Measurements from ENCODE around the gene SH3PXD2A. TPM values are rescaled to one million over a fixed set of nuclear protein-coding genes. Genes with fewer than 3 reads are reported as not detected.
"Not testable (repeated sequence)": the region's sequence is repeated elsewhere in the genome, so short reads cannot be mapped to it uniquely, and the experiment has no call there.

SH3PXD2A gene
- total RNA-seq, 2 experiments from 2014 or later = 14.8 to 16.0 TPM

GRCh38 chr10:103733045-103733419, 122.3 kb downstream of the SH3PXD2A start:
- H3K9me3 Mint-ChIP-seq = no peaks in the 10 kb centered on the region
- POLR2A ChIA-PET = no interaction called here
- peaks cover 9% of the 10 kb centered on the region for H3K27me3 Mint-ChIP-seq
- no peak for DNase-seq
- no peak for ATAC-seq (ENCODE audit: low read depth)
- H3K27ac Mint-ChIP-seq = no peak overlapping the region
- no peaks in the 10 kb centered on the region for H3K4me1 Mint-ChIP-seq
- H3K36me3 Mint-ChIP-seq = no peaks in the 10 kb centered on the region
- H3K4me3 Mint-ChIP-seq = no peak overlapping the region

- POLR2A ChIA-PET = no interaction called here
- H3K4me3 Mint-ChIP-seq = no peak overlapping the region
- no peak overlapping the region for H3K27ac Mint-ChIP-seq
- ATAC-seq (ENCODE audit: low read depth) (no peak), DNase-seq (no peak)
- H3K4me1 Mint-ChIP-seq = no peaks in the 10 kb centered on the region
- no peaks in the 10 kb centered on the region for H3K9me3 Mint-ChIP-seq
- H3K36me3 Mint-ChIP-seq = no peaks in the 10 kb centered on the region
- peaks cover 9% of the 10 kb centered on the region for H3K27me3 Mint-ChIP-seq
Observed at GRCh38 chr10:103732339-103733044, 122.9 kb downstream of the SH3PXD2A start.

- peaks cover 9% of the 10 kb centered on the region for H3K27me3 Mint-ChIP-seq
- DNase-seq (no peak), ATAC-seq (ENCODE audit: low read depth) (no peak)
- H3K9me3 Mint-ChIP-seq = no peaks in the 10 kb centered on the region
- POLR2A ChIA-PET = no interaction called here
- no peaks in the 10 kb centered on the region for H3K36me3 Mint-ChIP-seq
- no peak overlapping the region for H3K27ac Mint-ChIP-seq
- H3K4me3 Mint-ChIP-seq = no peak overlapping the region
- no peaks in the 10 kb centered on the region for H3K4me1 Mint-ChIP-seq
Observed at GRCh38 chr10:103731609-103732270, 123.6 kb downstream of the SH3PXD2A start.

GRCh38 chr10:103731026-103731425, 124.3 kb downstream of the SH3PXD2A start:
- ATAC-seq (ENCODE audit: low read depth); H3K9me3 Mint-ChIP-seq; H3K4me3 Mint-ChIP-seq; H3K4me1 Mint-ChIP-seq; POLR2A ChIA-PET; H3K27me3 Mint-ChIP-seq; H3K27ac Mint-ChIP-seq; H3K36me3 Mint-ChIP-seq; DNase-seq: not testable (repeated sequence)

GRCh38 chr10:103729851-103730250, 125.5 kb downstream of the SH3PXD2A start:
- peaks cover 4% of the 10 kb centered on the region for H3K4me1 Mint-ChIP-seq
- H3K36me3 Mint-ChIP-seq = no peaks in the 10 kb centered on the region
- no peak for DNase-seq
- H3K27me3 Mint-ChIP-seq = peaks cover 9% of the 10 kb centered on the region
- H3K4me3 Mint-ChIP-seq = no peak overlapping the region
- no peak for ATAC-seq (ENCODE audit: low read depth)
- no peaks in the 10 kb centered on the region for H3K9me3 Mint-ChIP-seq
- POLR2A ChIA-PET = interaction anchor here (0.6 to 0.7 kb wide), 2 partner anchors 28 to 84 kb away, joined by 4 to 8 read pairs; no protein-coding TSS in a partner anchor
- no peak overlapping the region for H3K27ac Mint-ChIP-seq

- POLR2A ChIA-PET = no interaction called here
Observed at GRCh38 chr10:103727991-103728689, 127.2 kb downstream of the SH3PXD2A start.

GRCh38 chr10:103727546-103727963, 127.8 kb downstream of the SH3PXD2A start:
- Mint-ChIP-seq H3K9me3 (no peaks in the 10 kb centered on the region), H3K4me1 (peaks cover 4% of the 10 kb centered on the region), H3K36me3 (no peaks in the 10 kb centered on the region), H3K27me3 (peaks cover 5% of the 10 kb centered on the region), H3K4me3 (no peak overlapping the region), H3K27ac (no peak overlapping the region)
- DNase-seq (no peak), ATAC-seq (ENCODE audit: low read depth) (no peak)
- POLR2A ChIA-PET = no interaction called here

More at GRCh38 chr10:103727991-103728689, 127.2 kb downstream of the SH3PXD2A start:
- Mint-ChIP-seq H3K36me3 (no peaks in the 10 kb centered on the region), H3K27me3 (peaks cover 4% of the 10 kb centered on the region), H3K4me3 (no peak overlapping the region), H3K4me1 (peaks cover 4% of the 10 kb centered on the region), H3K9me3 (no peaks in the 10 kb centered on the region), H3K27ac (no peak overlapping the region)
- DNase-seq = no peak
- ATAC-seq (ENCODE audit: low read depth) = no peak

- POLR2A ChIA-PET = no interaction called here
- H3K27ac Mint-ChIP-seq = no peak overlapping the region
- H3K36me3 Mint-ChIP-seq = no peaks in the 10 kb centered on the region
- peaks cover 5% of the 10 kb centered on the region for H3K27me3 Mint-ChIP-seq
- H3K4me3 Mint-ChIP-seq = no peak overlapping the region
- H3K9me3 Mint-ChIP-seq = no peaks in the 10 kb centered on the region
- DNase-seq (no peak), ATAC-seq (ENCODE audit: low read depth) (no peak)
- peaks cover 4% of the 10 kb centered on the region for H3K4me1 Mint-ChIP-seq
Observed at GRCh38 chr10:103726637-103727036, 128.7 kb downstream of the SH3PXD2A start.

- Mint-ChIP-seq H3K4me3 (no peak overlapping the region), H3K4me1 (peaks cover 4% of the 10 kb centered on the region), H3K9me3 (no peaks in the 10 kb centered on the region), H3K27me3 (peaks cover 3% of the 10 kb centered on the region), H3K27ac (no peak overlapping the region), H3K36me3 (no peaks in the 10 kb centered on the region)
- DNase-seq (no peak), ATAC-seq (ENCODE audit: low read depth) (no peak)
- POLR2A ChIA-PET = no interaction called here
Observed at GRCh38 chr10:103725242-103725641, 130.1 kb downstream of the SH3PXD2A start.

GRCh38 chr10:103724771-103725170, 130.6 kb downstream of the SH3PXD2A start:
- Mint-ChIP-seq H3K36me3 (no peaks in the 10 kb centered on the region), H3K27ac (no peak overlapping the region), H3K27me3 (peaks cover 3% of the 10 kb centered on the region), H3K9me3 (no peaks in the 10 kb centered on the region), H3K4me3 (no peak overlapping the region), H3K4me1 (peaks cover 4% of the 10 kb centered on the region)
- ATAC-seq (ENCODE audit: low read depth) = no peak
- no peak for DNase-seq
- POLR2A ChIA-PET = no interaction called here

GRCh38 chr10:103724074-103724473, 131.3 kb downstream of the SH3PXD2A start:
- peaks cover 4% of the 10 kb centered on the region for H3K4me1 Mint-ChIP-seq
- no peak overlapping the region for H3K4me3 Mint-ChIP-seq
- DNase-seq (no peak), ATAC-seq (ENCODE audit: low read depth) (no peak)
- peaks cover 3% of the 10 kb centered on the region for H3K27me3 Mint-ChIP-seq
- H3K9me3 Mint-ChIP-seq = no peaks in the 10 kb centered on the region
- H3K36me3 Mint-ChIP-seq = no peaks in the 10 kb centered on the region
- H3K27ac Mint-ChIP-seq = no peak overlapping the region
- POLR2A ChIA-PET = no interaction called here

- POLR2A ChIA-PET = no interaction called here
- H3K27ac Mint-ChIP-seq = no peak overlapping the region
- ATAC-seq (ENCODE audit: low read depth) (no peak), DNase-seq (no peak)
- no peak overlapping the region for H3K4me3 Mint-ChIP-seq
- H3K4me1 Mint-ChIP-seq = peaks cover 6% of the 10 kb centered on the region
- no peaks in the 10 kb centered on the region for H3K9me3 Mint-ChIP-seq
- H3K36me3 Mint-ChIP-seq = no peaks in the 10 kb centered on the region
- H3K27me3 Mint-ChIP-seq = peaks cover 3% of the 10 kb centered on the region
Observed at GRCh38 chr10:103723557-103723956, 131.8 kb downstream of the SH3PXD2A start.

- POLR2A ChIA-PET = no interaction called here
- no peaks in the 10 kb centered on the region for H3K36me3 Mint-ChIP-seq
- no peak for ATAC-seq (ENCODE audit: low read depth)
- H3K27me3 Mint-ChIP-seq = peaks cover 3% of the 10 kb centered on the region
- no peak for DNase-seq
- no peaks in the 10 kb centered on the region for H3K9me3 Mint-ChIP-seq
- H3K27ac Mint-ChIP-seq = no peak overlapping the region
- H3K4me3 Mint-ChIP-seq = no peak overlapping the region
- H3K4me1 Mint-ChIP-seq = peaks cover 6% of the 10 kb centered on the region
Observed at GRCh38 chr10:103722632-103723031, 132.7 kb downstream of the SH3PXD2A start.

- DNase-seq = no peak
- Mint-ChIP-seq H3K4me3 (no peak overlapping the region), H3K27me3 (peaks cover 5% of the 10 kb centered on the region), H3K4me1 (peaks cover 6% of the 10 kb centered on the region), H3K9me3 (no peaks in the 10 kb centered on the region), H3K27ac (no peak overlapping the region), H3K36me3 (no peaks in the 10 kb centered on the region)
- no peak for ATAC-seq (ENCODE audit: low read depth)
- POLR2A ChIA-PET = no interaction called here
Observed at GRCh38 chr10:103720964-103721335, 134.4 kb downstream of the SH3PXD2A start.

Data from activated naive CD8-positive, alpha-beta T cell treated with anti-CD3 and anti-CD28 coated beads, Interleukin-2, amount 10 ng/mL, durations not matched to agents 7 days and 5 days (primary cell).